NCI-H146 (cell line): ENCODE measurements around the gene MTARC2.
"Not testable (repeated sequence)": the region's sequence is repeated elsewhere in the genome, so short reads cannot be mapped to it uniquely, and the experiment has no call there.

Source experiments
- DNase-seq: peaks from one replicate; lab custom pipeline; 2025; lab: John Stamatoyannopoulos, UW

MTARC2 gene

GRCh38 chr1:220732621-220733020, 15.5 kb upstream of the MTARC2 start:
- no peak for DNase-seq

GRCh38 chr1:220733086-220733601, 15.0 kb upstream of the MTARC2 start:
- DNase-seq = peak; percentile 20

GRCh38 chr1:220734571-220735326, 13.4 kb upstream of the MTARC2 start:
- no peak for DNase-seq

GRCh38 chr1:220736283-220736682, 11.8 kb upstream of the MTARC2 start:
- not testable (repeated sequence) for DNase-seq

- no peak for DNase-seq
These were observed 6.8 kb upstream of the MTARC2 start for GRCh38 chr1:220741349-220741748.

- no peak for DNase-seq
These were observed 6.3 kb upstream of the MTARC2 start for GRCh38 chr1:220741825-220742224.

GRCh38 chr1:220742520-220742919, 5.6 kb upstream of the MTARC2 start:
- no peak for DNase-seq

GRCh38 chr1:220746851-220747250, 1.3 kb upstream of the MTARC2 start:
- no peak for DNase-seq

GRCh38 chr1:220747437-220748088, 559 bp upstream of the MTARC2 start:
- DNase-seq = no peak

GRCh38 chr1:220748936-220749335, 814 bp downstream of the MTARC2 start:
- DNase-seq = no peak

- DNase-seq = no peak
These were observed 2.0 kb downstream of the MTARC2 start for GRCh38 chr1:220750131-220750515.

- no peak for DNase-seq
These were observed 3.0 kb downstream of the MTARC2 start for GRCh38 chr1:220751111-220751510.

GRCh38 chr1:220754212-220754917, 6.2 kb downstream of the MTARC2 start:
- DNase-seq = no peak

GRCh38 chr1:220754918-220755295, 6.8 kb downstream of the MTARC2 start:
- DNase-seq = no peak

- DNase-seq = no peak
These were observed 7.2 kb downstream of the MTARC2 start for GRCh38 chr1:220755309-220755708.

- DNase-seq = no peak
These were observed 9.3 kb downstream of the MTARC2 start for GRCh38 chr1:220757441-220757840.

GRCh38 chr1:220759147-220759546, 11.0 kb downstream of the MTARC2 start:
- DNase-seq = no peak

- DNase-seq = no peak
These were observed 13.7 kb downstream of the MTARC2 start for GRCh38 chr1:220761688-220762427.

- DNase-seq = no peak
These were observed 16.6 kb downstream of the MTARC2 start for GRCh38 chr1:220764757-220765156.

GRCh38 chr1:220767312-220768125, 19.4 kb downstream of the MTARC2 start:
- DNase-seq = no peak

GRCh38 chr1:220768126-220768601, 20.0 kb downstream of the MTARC2 start:
- DNase-seq = no peak
